HG03565 (cell line): ENCODE data around the gene SDSL.

Source experiments
- ATAC-seq: cut with Tn5 transposase; IDR thresholded peaks from one replicate; pipeline ENCODE4 v1.9.1; 2021; ENCODE audit warnings: mild to moderate bottlenecking, moderate library complexity; ENCODE audit not compliant: unreplicated experiment

SDSL gene

GRCh38 chr12:113443030-113443539 lies 20.9 kb downstream of the SDSL start:
- ATAC-seq: no peak

GRCh38 chr12:113445544-113446171 lies 23.5 kb downstream of the SDSL start:
- ATAC-seq: no peak

- ATAC-seq: no peak
Measured at GRCh38 chr12:113448873-113449272, 26.7 kb downstream of the SDSL start.

- no peak for ATAC-seq
Measured at GRCh38 chr12:113449299-113449698, 27.1 kb downstream of the SDSL start.

- no peak for ATAC-seq
Measured at GRCh38 chr12:113449839-113450238, 27.7 kb downstream of the SDSL start.

- no peak for ATAC-seq
Measured at GRCh38 chr12:113452458-113452857, 30.3 kb downstream of the SDSL start.

- no peak for ATAC-seq
Measured at GRCh38 chr12:113453330-113453729, 31.1 kb downstream of the SDSL start.

GRCh38 chr12:113456199-113456598 lies 34.0 kb downstream of the SDSL start:
- no peak for ATAC-seq

GRCh38 chr12:113456761-113457160 lies 34.6 kb downstream of the SDSL start:
- ATAC-seq: no peak

- no peak for ATAC-seq
Measured at GRCh38 chr12:113457185-113457584, 35.0 kb downstream of the SDSL start.

GRCh38 chr12:113457710-113458109 lies 35.5 kb downstream of the SDSL start:
- ATAC-seq: no peak

- ATAC-seq: no peak
Measured at GRCh38 chr12:113459981-113460380, 37.8 kb downstream of the SDSL start.

GRCh38 chr12:113461666-113462065 lies 39.5 kb downstream of the SDSL start:
- ATAC-seq: no peak

GRCh38 chr12:113462117-113462774 lies 40.1 kb downstream of the SDSL start:
- no peak for ATAC-seq

GRCh38 chr12:113462998-113463745 lies 41.0 kb downstream of the SDSL start:
- ATAC-seq: no peak

GRCh38 chr12:113463746-113464451 lies 41.7 kb downstream of the SDSL start:
- ATAC-seq: no peak

- no peak for ATAC-seq
Measured at GRCh38 chr12:113464452-113464775, 42.2 kb downstream of the SDSL start.

- ATAC-seq: no peak
Measured at GRCh38 chr12:113464852-113465719, 42.9 kb downstream of the SDSL start.

GRCh38 chr12:113465808-113466453 lies 43.8 kb downstream of the SDSL start:
- no peak for ATAC-seq
